NCI-H1436 treated with DMSO at 0.1 percent for 48 hours (cell line): ENCODE measurements around the gene NOP14.
"Not testable (repeated sequence)": the region's sequence is repeated elsewhere in the genome, so short reads cannot be mapped to it uniquely, and the experiment has no call there.

Source experiments
- DNase-seq: peaks from one replicate; lab custom pipeline; 2025; lab: John Stamatoyannopoulos, UW

The NOP14 gene

DNA sequence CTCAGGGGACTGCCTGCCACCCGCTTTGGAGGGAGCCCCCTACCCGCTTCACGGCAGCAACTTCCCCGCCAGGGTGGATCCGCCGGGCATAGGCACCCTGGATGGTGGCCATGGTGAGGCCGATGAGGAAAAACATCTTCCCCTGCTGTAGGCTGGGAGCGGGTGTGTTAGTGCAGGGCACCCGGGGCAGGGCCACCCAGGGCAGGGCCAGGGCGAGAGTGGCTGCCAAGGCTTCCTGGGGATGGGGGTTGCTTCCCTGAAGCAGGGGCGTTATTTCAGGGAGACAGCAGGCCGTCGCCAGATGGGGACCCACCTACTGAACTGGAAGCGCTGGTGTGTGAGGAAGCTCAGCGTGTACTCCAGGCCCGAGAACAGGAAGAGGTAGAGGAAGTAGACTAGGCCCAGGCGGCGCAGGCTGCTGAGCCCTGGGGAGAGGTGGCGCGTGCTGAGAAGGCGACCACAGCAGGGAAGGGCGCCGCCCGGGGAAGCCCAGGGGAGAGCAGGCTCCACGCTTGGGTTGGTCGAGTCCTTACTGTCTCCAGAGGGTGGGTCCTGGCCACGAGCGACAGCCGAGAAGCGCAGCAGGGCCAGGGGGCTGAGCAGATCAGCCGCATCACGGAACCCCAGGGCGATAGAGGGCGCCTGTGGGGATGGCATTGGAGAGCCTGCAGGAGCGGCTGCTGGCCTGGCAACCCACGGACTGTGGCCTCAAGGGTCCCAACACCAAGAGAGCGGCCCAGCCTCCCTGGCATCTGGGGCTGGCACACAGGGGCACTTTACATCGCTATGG, 31.5 kb downstream of the NOP14 start:
- no peak for DNase-seq

DNA sequence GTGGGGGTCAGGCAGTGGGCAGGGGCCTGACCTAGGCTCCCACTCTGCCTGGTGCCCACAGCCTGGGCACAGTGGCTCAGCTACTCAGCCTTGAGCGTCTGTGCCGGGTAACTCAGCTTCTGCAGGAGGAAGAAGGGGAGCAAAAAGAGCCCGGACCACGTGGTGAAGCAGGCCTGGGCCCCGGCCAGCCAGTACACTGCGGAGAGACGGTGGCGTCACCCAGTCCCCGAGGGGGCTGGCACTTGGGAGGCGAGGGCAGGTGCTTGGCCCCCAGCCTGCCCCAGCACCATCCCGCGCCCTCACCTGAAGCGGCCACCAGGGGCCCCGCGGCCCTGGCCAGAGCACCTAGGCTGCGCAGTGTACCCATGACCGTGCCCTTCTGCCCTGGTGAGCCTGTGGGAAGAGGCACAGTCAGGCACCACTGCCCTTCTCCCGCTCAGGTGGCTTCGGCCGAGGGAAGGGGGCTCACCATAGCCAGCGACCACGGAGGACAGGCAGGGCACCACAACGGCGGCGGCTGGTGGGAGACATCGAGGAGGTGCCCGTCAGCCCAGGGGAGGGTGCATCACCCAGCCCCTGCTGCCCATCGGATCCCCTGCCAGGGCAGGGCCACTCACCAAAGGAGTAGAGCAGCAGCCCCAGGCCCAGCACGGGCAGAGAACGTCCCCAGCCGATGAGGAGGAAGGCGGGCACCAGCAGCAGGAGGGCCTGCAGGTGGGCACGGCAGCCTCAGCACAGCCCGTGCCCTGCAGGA, 32.3 kb downstream of the NOP14 start:
- no peak for DNase-seq

DNA sequence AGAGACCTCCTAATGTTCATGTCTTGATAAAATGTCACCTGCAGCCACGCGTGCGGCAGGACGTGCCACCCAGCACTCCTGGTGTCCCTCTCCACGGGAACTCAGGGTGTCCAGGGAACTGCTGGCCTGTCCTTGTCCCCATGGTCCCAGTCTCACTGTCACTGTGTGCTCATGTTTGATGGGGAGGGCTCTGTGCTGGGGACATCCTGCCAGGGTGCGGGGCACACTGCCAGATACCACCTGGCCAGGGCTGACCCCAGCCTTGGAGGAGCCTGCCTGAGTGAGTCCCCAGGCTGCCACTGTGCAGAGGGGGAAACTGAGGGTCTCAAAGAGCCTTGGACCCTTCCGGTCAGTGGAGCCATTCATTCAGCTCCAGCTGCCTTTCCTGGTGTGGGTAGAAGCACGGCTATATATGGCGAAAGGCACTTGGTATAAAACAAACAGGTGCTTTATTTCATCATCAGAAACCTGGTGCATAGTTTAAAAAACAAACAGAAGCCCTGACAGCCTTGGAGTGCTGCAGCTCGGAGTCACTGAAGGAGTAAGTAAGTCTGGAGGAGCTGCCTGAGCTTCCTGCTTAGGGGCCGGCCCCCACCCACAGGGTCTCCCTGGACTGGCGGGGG, 33.0 kb downstream of the NOP14 start:
- no peak for DNase-seq

DNA sequence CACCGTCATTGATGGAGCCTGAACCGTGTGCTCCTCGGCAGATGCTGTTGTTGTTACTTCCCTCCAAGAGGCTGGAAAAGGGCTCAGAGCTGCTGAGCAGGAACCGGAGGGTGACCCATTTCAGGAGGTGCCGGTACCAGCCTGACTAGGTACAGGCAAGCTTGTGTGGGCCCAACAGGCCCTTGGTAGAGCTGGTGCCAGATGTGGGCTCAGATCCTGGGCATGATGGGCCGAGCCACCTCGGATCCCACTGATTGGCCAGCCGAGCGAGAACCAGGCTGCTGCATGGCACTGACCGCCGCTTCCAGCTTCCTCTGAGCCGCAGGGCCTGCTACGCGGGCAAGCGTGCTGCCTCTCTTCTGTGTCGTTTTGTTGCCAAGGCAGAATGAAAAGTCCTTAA, 33.7 kb downstream of the NOP14 start:
- no peak for DNase-seq

DNA sequence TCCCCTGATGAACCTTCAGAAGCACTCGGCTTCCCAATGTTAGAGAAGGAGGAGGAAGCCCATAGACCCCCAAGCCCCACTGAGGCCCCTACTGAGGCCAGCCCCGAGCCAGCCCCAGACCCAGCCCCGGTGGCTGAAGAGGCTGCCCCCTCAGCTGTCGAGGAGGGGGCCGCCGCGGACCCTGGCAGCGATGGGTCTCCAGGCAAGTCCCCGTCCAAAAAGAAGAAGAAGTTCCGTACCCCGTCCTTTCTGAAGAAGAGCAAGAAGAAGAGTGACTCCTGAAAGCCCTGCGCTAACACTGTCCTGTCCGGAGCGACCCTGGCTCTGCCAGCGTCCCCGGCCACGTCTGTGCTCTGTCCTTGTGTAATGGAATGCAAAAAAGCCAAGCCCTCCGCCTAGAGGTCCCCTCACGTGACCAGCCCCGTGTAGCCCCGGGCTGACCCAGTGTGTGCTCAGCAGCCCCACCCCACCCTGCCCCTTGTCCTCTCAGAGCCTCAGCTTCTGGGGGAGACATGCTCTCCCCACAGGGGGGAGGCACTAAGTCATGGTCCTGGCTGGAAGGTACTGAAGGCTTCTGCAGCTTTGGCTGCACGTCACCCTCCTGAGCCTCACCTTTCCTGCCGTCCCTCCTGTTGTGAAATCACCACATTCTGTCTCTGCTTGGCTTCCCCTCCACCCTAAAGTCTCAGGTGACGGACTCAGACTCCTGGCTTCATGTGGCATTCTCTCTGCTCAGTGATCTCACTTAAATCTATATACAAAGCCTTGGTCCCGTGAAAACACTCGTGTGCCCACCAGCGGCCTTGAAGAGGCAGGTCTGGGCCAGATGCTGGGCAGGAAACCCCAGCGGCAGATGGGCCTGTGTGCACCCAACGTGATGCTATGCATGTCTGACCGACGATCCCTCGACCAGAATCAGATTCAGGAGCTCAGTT, 34.7 kb downstream of the NOP14 start:
- no peak for DNase-seq

DNA sequence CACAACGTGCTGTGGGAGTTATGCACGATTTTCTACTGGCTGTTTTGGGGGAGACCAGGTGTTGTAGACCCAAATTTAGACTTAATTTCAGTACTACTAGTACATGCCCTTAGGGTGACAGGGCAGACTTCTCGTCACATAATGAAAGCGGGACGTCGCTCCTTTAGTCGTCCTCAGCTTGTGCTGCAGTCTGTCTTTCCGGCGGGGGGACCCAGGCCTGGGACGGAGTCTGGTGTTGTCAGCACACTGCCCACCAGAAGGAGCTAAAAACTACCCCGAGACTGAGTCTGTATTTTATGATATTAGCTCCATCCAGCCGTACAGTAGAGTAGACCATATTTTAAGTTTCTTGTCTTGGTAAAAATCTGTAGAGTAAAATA, 35.5 kb downstream of the NOP14 start:
- DNase-seq: no peak

DNA sequence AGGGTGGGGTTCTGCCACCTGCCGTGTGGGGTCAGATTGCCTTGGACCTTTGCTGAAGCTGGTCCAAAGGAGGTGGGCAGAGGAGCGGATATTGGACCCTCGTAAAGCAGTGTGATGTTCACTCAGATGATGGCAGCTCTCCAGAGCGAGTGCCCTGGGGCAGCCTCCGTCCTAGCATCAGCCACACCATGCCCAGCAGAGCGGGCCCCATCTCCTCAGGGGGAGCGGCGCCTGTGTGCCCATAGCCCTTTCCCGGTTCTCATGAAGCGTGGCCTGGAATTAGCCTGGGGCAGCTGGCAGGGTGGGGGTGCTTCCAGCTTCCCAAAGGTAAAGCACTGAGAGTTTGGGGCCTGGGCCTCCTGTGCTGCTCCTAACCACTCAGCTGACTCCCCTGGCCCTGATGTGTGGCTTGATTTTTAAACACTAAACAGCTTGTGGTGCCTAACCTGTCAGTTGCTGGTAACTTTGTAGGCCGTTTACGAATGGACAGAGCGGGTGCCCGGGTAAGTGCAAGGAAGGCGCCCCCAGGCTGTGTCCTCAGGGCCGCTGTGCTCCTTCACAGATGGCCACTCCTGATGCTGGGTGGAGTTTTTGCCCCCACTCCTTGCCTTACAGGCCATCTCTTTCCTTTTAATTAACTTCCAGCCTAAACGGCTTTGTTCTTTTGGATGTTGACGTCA, 36.0 kb downstream of the NOP14 start:
- DNase-seq: no peak

DNA sequence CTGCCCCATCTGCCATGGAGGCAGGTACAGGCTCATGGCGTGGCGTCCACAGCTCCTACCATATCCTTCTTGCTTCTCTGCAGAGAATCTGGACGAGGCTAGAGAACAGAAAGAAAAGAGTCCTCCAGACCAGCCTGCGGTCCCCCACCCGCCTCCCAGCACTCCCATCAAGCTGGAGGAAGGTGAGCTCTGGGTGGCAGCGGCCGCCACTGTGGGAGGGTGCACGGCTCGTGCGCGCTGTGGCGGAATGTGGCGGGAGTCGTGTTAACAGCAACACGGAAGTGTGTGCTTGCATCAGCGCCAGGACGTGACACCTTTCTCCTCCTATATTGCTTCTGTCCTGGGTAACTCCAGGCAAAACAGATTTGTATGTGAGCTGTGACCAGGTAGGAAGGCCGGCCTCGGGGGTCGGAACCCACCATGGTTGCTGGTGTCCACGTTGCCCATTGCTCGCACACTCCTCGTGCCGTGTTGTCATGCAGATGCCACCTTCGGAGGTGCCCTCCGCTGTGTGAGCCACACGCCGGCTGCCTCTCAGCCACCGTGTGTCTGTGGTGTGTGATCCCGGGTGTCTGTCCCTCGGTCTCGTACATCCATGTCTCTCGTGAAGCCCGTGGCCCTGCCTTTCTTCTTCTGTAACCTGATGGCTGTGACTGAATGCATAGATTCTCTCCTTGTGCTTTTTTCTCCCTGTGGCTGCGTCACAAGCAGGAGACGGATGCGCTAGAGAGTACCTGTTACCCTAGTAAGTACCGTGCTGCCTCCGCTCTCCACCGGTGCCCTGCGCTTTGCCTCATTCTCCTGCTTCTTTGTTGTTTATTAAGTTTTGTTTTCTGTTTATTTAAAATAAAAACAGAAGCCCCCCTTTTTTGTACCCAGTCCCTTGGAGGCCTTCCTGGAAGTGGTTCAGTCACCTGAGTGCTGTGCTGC, 37.0 kb downstream of the NOP14 start:
- DNase-seq: no peak

DNA sequence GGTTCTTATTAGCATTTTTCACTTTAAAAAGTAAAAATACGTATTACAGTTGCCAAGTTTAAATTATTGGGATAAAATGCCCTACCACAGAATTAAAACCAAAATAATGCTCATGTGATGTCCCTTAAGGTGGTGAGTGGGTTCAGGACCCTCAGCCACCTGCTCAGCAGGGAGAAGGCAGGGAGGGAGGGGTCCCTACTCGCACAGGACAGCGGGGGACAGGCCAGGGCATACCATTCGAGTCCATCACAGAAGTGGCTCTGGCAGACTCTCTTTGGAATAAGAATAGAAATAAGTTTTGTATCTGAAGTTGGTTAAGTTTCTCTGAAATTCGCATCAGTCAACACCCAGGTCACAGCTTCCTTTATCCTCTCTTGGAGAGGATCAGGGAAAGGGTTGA, 37.7 kb downstream of the NOP14 start:
- DNase-seq: no peak

DNA sequence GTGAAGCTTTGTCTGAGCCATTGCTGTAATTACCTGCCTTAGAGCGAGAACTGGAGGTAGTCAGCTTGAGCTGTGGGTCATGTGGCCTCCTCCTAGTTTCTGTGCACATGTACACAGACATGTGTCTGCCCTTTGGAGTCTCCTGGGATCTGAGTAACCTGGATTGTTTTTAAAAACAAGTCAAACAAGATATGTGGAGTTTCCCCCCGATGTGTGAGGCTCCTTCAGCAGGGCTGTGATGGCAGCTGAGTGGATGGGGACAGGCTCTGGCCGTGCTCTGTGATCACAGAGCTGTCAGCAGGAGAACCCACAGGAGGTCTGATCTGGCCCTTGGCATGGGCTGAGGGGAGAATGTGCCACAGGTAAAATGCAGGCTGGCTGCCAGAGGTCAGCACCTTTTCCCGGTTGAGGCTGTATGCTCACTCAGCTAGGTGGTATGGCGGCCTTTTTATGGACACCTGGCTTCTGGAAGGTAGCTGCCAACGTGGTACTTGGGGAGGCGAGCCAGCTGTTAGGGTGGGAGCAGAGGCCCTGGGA, 38.4 kb downstream of the NOP14 start:
- no peak for DNase-seq

DNA sequence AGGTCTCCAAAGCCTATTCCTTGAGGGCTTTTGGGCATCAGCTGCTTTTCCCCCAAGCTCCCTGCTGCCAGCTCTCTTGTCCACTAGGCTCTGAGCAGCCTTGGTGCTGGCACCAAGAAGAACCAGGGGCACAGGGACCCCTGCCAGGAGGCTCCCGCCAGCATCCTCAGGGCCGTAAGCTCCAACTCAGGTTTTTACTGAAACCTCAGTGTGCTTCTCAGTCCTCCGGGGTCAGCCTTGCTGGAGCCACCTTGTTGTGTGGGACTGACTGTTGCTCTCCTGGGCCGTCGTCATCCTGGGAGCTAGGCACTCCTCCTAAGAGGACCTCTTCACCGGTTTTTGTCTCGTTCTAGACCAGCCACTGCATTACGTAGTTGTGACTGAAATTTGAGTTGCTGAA, 38.9 kb downstream of the NOP14 start:
- no peak for DNase-seq

DNA sequence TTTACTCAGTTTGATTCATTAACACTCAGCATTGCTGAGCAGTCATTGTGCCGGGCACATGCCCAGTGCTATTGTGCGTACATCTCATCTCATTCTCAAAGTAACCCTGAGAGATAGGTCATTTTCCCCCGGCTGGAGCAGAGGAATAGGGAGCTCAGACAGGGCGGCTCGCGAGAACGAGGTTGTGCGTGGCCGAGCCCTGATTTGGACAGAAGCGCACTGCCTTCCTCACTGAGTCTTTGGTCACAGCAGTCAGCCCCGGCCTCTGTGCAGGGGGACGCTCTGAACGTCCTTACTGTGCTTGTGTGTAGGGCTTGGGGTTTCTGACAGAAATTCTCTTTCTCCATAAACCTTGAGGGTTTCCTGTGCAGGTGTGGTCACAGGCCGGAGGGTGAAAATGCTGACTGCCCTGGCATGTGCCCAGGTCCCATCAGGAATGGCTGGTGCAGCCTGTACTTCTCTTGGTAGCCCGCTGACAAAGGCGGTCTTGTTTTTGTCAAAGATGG, 39.5 kb downstream of the NOP14 start:
- no peak for DNase-seq

DNA sequence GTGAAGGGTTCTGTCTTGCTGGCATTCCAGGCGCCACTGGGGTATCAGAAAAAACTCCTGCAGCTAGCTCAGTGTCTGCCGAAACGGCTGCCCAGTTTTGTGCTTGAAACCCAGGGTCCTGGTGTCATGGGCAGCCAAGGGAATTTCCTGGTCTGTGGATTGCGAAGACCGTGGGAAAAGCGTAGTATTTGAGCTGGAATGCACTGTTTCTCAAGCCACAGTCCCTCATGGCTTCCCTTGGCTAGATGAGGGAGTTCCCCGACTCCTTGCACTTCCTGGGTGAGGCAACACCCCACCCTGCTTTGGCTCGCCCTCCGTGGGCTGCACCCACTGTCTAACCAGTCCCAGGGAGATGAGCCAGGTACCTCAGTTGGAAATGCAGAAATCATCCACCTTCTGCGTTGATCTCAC, 40.1 kb downstream of the NOP14 start:
- no peak for DNase-seq

DNA sequence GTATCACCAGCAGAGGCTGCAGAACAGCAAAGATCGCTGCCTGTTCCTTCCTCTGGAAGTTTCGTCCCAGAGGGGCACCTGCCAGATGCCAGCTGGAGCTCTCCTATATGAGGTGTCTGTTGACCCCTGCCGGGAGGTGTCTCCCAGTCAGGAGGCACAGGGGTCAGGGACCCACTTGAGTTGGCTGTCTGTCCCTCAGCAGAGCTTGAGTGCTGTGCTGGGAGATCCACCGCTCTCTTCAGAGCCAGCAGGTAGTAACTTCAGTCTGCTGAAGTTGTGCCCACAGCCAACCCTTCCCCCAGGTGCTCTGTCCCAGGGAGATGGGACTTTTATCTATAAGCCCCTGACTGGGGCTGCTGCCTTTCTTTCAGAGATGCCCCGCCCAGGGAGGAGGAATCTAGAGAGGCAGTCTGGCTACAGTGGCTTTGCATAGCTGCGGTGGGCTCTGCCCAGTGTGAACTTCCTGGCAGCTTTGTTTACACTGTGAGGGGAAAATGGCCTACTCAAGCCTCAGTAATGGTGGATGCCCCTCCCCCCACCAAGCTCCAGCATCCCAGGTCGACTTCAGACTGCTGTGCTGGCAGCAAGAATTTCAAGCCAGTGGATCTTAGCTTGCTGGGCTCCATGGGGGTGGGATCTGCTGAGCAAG, 40.6 kb downstream of the NOP14 start:
- not testable (repeated sequence) for DNase-seq

DNA sequence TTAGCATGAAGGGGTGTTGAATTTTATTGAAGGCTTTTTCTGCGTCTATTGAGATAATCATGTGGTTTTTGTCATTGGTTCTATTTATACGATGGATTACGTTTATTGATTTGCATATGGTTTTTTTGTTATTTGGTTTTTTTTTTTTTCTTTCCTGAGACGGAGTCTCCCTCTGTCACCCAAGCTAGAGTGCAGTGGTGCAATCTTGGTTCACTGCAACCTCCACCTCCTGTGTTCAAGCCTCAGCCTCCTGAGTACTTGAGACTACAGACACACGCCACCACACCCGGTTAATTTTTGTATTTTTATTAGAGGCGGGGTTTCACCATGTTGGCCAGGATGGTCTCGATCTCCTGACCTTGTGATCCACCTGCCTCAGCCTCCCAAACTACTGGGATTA, 44.5 kb downstream of the NOP14 start:
- DNase-seq: not testable (repeated sequence)

DNA sequence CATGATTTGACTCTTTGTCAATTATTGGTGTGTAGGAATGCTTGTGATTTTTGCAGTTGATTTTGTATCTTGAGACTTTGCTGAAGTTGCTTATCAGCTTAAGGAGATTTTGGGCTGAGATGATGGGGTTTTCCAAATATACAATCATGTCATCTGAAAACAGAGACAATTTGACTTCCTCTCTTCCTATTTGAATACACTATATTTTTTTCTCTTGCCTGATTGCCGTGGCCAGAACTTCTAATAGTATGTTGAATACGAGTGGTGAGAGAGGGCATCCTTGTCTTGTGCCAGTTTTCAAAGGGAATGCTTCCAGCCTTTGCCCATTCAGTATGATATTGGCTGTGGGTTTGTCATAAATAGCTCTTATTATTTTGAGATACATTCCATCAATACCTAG, 44.9 kb downstream of the NOP14 start:
- not testable (repeated sequence) for DNase-seq

DNA sequence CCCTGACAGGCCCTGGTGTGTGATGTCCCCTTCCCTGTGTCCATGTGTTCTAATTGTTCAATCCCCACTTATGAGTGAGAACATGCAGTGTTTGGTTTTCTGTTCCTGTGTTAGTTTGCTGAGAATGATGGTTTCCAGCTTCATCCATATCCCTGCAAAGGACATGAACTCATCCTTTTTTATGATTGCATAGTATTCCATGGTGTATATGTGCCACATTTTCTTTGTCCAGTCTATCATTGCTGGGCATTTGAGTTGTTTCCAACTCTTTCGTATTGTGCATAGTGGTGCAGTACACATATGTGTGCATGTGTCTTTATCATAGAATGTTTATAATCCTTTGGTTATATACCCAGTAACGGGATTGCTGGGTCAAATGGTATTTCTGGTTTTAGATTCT, 46.5 kb downstream of the NOP14 start:
- not testable (repeated sequence) for DNase-seq

DNA sequence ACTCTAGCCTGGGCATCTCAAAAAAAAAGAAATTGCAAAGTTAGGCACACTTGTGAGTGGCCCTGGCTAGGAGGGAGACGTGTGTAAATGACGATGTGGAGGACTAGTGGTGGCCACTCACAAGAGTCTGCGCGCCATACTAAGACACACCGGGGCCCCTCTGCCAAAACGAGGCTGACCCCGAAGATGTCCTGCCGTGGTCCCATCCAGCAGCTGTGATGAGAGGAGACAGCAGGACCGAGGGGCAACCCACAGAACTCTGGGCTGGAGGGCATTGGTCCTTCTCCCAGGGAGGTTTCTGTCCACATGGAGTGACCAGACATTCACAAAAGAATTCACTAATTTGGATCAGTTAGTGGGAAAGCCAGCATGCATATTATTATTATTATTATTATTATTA, 47.4 kb downstream of the NOP14 start:
- DNase-seq: no peak
